ENCODE data around the gene ARHGAP40.

ARHGAP40 gene

GRCh38 chr20:38660429-38660828, 58.8 kb downstream of the ARHGAP40 start:
- H3K4me3 ChIP-seq (ENCODE audit: low read depth, low read length) = no peak overlapping the region
- no peak for TF ChIP-seq CTCF (IDR thresholded peaks at IDR 0.05; ENCODE audit: insufficient read depth, low read depth, low read length, missing control alignments)
- no peak for DNase-seq (ENCODE audit: low read depth)

GRCh38 chr20:38663660-38664059, 62.1 kb downstream of the ARHGAP40 start:
- TF ChIP-seq CTCF (IDR thresholded peaks at IDR 0.05; ENCODE audit: insufficient read depth, low read depth, low read length, missing control alignments) = no peak
- H3K4me3 ChIP-seq (ENCODE audit: low read depth, low read length) = no peak overlapping the region
- DNase-seq (ENCODE audit: low read depth) = no peak

- no peak for TF ChIP-seq CTCF (IDR thresholded peaks at IDR 0.05; ENCODE audit: insufficient read depth, low read depth, low read length, missing control alignments)
- DNase-seq (ENCODE audit: low read depth) = no peak
- H3K4me3 ChIP-seq (ENCODE audit: low read depth, low read length) = no peak overlapping the region
Measured at GRCh38 chr20:38664284-38664683, 62.7 kb downstream of the ARHGAP40 start.

- no peak for DNase-seq (ENCODE audit: low read depth)
- TF ChIP-seq CTCF (IDR thresholded peaks at IDR 0.05; ENCODE audit: insufficient read depth, low read depth, low read length, missing control alignments) = no peak
- H3K4me3 ChIP-seq (ENCODE audit: low read depth, low read length) = no peak overlapping the region
Measured at GRCh38 chr20:38665094-38665493, 63.5 kb downstream of the ARHGAP40 start.

GRCh38 chr20:38665506-38666285, 64.1 kb downstream of the ARHGAP40 start:
- H3K4me3 ChIP-seq (ENCODE audit: low read depth, low read length) = no peak overlapping the region
- no peak for TF ChIP-seq CTCF (IDR thresholded peaks at IDR 0.05; ENCODE audit: insufficient read depth, low read depth, low read length, missing control alignments)
- no peak for DNase-seq (ENCODE audit: low read depth)

- no peak for DNase-seq (ENCODE audit: low read depth)
- TF ChIP-seq CTCF (IDR thresholded peaks at IDR 0.05; ENCODE audit: insufficient read depth, low read depth, low read length, missing control alignments) = no peak
- H3K4me3 ChIP-seq (ENCODE audit: low read depth, low read length) = no peak overlapping the region
Measured at GRCh38 chr20:38667417-38667956, 65.9 kb downstream of the ARHGAP40 start.

GRCh38 chr20:38669688-38670087, 68.1 kb downstream of the ARHGAP40 start:
- TF ChIP-seq CTCF (IDR thresholded peaks at IDR 0.05; ENCODE audit: insufficient read depth, low read depth, low read length, missing control alignments) = no peak
- DNase-seq (ENCODE audit: low read depth) = no peak
- H3K4me3 ChIP-seq (ENCODE audit: low read depth, low read length) = no peak overlapping the region
